HEK293 (cell line): ENCODE measurements around the gene COL18A1.

Source experiments
- HOXA7 ChIP-seq: sonication (generic); formaldehyde crosslinking; IDR thresholded peaks from 2 replicates; pipeline ENCODE4 v1.8.1; 2022; ENCODE audit warnings: missing genetic modification reagents, borderline replicate concordance
- MYNN ChIP-seq: fragments of 450-650 bp; formaldehyde crosslinking; IDR thresholded peaks from 2 replicates; pipeline ENCODE4 v1.5.1; 2016; ENCODE audit warnings: missing biosample characterization, missing genetic modification characterization, borderline replicate concordance
- PRDM1 ChIP-seq: fragments of 450-650 bp; formaldehyde crosslinking; IDR thresholded peaks from 2 replicates; pipeline ENCODE4; 2016; ENCODE audit warnings: missing biosample characterization, missing genetic modification characterization
- SALL2 ChIP-seq: fragments of 450-650 bp; formaldehyde crosslinking; IDR thresholded peaks from 2 replicates; pipeline ENCODE4 v1.5.0; 2017; ENCODE audit warnings: missing biosample characterization, mild to moderate bottlenecking, missing genetic modification characterization, borderline replicate concordance
- SP3 ChIP-seq: fragments of 450-650 bp; formaldehyde crosslinking; IDR thresholded peaks from 2 replicates; pipeline ENCODE4 v1.5.1; 2016; ENCODE audit warnings: missing biosample characterization, missing genetic modification characterization
- ZBTB7A ChIP-seq: fragments of 450-650 bp; formaldehyde crosslinking; IDR thresholded peaks from 2 replicates; pipeline ENCODE4 v1.5.1; 2016; ENCODE audit warnings: low read depth, missing biosample characterization, missing genetic modification characterization
- ZBTB8A ChIP-seq: fragments of 450-650 bp; formaldehyde crosslinking; IDR thresholded peaks from 2 replicates; pipeline ENCODE4 v1.5.1; 2016; ENCODE audit warnings: missing biosample characterization, missing genetic modification characterization
- ZFHX2 ChIP-seq: fragments of 450-650 bp; formaldehyde crosslinking; conservative IDR thresholded peaks from 2 replicates; pipeline ENCODE4 v1.5.1; 2016; ENCODE audit warnings: missing biosample characterization, missing genetic modification characterization
- ZFP3 ChIP-seq: fragments of 450-650 bp; formaldehyde crosslinking; IDR thresholded peaks from 2 replicates; pipeline ENCODE4 v1.5.1; 2016; ENCODE audit warnings: low read depth, missing biosample characterization, missing genetic modification characterization
- ZNF112 ChIP-seq: fragments of 450-650 bp; formaldehyde crosslinking; IDR thresholded peaks from 2 replicates; pipeline ENCODE4 v1.5.0; 2017; ENCODE audit warnings: missing biosample characterization, missing genetic modification characterization
- ZNF146 ChIP-seq: fragments of 450-650 bp; formaldehyde crosslinking; IDR thresholded peaks from 2 replicates; pipeline ENCODE4 v1.5.1; 2016; ENCODE audit warnings: missing biosample characterization, missing genetic modification characterization
- ZNF148 ChIP-seq: fragments of 450-650 bp; formaldehyde crosslinking; IDR thresholded peaks from 2 replicates; pipeline ENCODE4 v1.5.0; 2017; ENCODE audit warnings: missing biosample characterization, missing genetic modification characterization, borderline replicate concordance
- ZNF169 ChIP-seq: fragments of 450-650 bp; formaldehyde crosslinking; IDR thresholded peaks from 2 replicates; pipeline ENCODE4 v1.5.1; 2016; ENCODE audit warnings: missing biosample characterization, missing genetic modification characterization
- ZNF19 ChIP-seq: fragments of 450-650 bp; formaldehyde crosslinking; IDR thresholded peaks from 2 replicates; pipeline ENCODE4; 2016; ENCODE audit warnings: missing biosample characterization, missing genetic modification characterization, low read depth
- ZNF24 ChIP-seq: fragments of 450-650 bp; formaldehyde crosslinking; IDR thresholded peaks from 2 replicates; pipeline ENCODE4 v1.5.1; 2016; ENCODE audit warnings: missing biosample characterization, missing genetic modification characterization
- ZNF350 ChIP-seq: fragments of 450-650 bp; formaldehyde crosslinking; IDR thresholded peaks from 2 replicates; pipeline ENCODE4 v1.5.0; 2017; ENCODE audit warnings: missing biosample characterization, mild to moderate bottlenecking, missing genetic modification characterization
- ZNF404 ChIP-seq: fragments of 450-650 bp; formaldehyde crosslinking; IDR thresholded peaks from 2 replicates; pipeline ENCODE4 v1.5.1; 2017; ENCODE audit warnings: missing biosample characterization, missing genetic modification characterization
- ZNF423 ChIP-seq: fragments of 450-650 bp; formaldehyde crosslinking; IDR thresholded peaks from 2 replicates; pipeline ENCODE4 v1.5.1; 2016; ENCODE audit warnings: missing biosample characterization, missing genetic modification characterization
- ZNF449 ChIP-seq: fragments of 450-650 bp; formaldehyde crosslinking; IDR thresholded peaks from 2 replicates; pipeline ENCODE4 v1.5.1; 2017; ENCODE audit warnings: missing biosample characterization, mild to moderate bottlenecking, missing genetic modification characterization, moderate library complexity
- ZNF549 ChIP-seq: fragments of 450-650 bp; IDR thresholded peaks from 2 replicates; pipeline ENCODE4 v1.5.1; 2018; ENCODE audit warnings: missing biosample characterization, missing genetic modification characterization, mild to moderate bottlenecking, inconsistent platforms, moderate library complexity
- ZNF645 ChIP-seq: fragments of 450-650 bp; formaldehyde crosslinking; IDR thresholded peaks from 2 replicates; pipeline ENCODE4; 2016; ENCODE audit warnings: missing biosample characterization, missing genetic modification characterization
- ZNF747 ChIP-seq: fragments of 450-650 bp; formaldehyde crosslinking; IDR thresholded peaks from 2 replicates; pipeline ENCODE4 v1.5.1; 2016; ENCODE audit warnings: missing biosample characterization, missing genetic modification characterization

The COL18A1 gene

GRCh38 chr21:45421846-45422775, 17.1 kb downstream of the COL18A1 start (continued):
- TF ChIP-seq ZNF747 (tag by site-specific recombination), result 0 out of 2 replicates have a peak, but pooled peaks have one; percentile 19
- TF ChIP-seq ZNF148 (tag by site-specific recombination), result no peak
- no peak for TF ChIP-seq ZNF19 (tag by site-specific recombination)
- TF ChIP-seq SP3 (tag by site-specific recombination), result no peak
- no peak for TF ChIP-seq PRDM1 (tag by site-specific recombination)
- no peak for TF ChIP-seq ZFHX2
- no peak for TF ChIP-seq MYNN
- no peak for TF ChIP-seq ZNF404 (tag by site-specific recombination)
- TF ChIP-seq ZFP3, result no peak
- TF ChIP-seq ZNF24 (tag by site-specific recombination), result no peak
- TF ChIP-seq ZNF645, result no peak
- TF ChIP-seq ZNF549 (tag by site-specific recombination), result no peak
- no peak for TF ChIP-seq ZNF449 (tag by site-specific recombination)
- no peak for TF ChIP-seq SALL2 (tag by site-specific recombination)
- TF ChIP-seq ZNF169 (tag by site-specific recombination), result 0 out of 2 replicates have a peak, but pooled peaks have one; percentile 12
- TF ChIP-seq ZBTB7A (tag by site-specific recombination), result no peak
- no peak for TF ChIP-seq ZNF350 (tag by site-specific recombination)
- TF ChIP-seq ZNF423, result no peak
- TF ChIP-seq ZNF112 (tag by site-specific recombination), result no peak
- TF ChIP-seq ZNF146 (tag by site-specific recombination), result no peak
- no peak for TF ChIP-seq HOXA7 (CRISPR knock-in tag)
- TF ChIP-seq ZBTB8A (tag by site-specific recombination), result no peak
